Pancreas (tissue), 10 donors: ENCODE measurements around the gene LRRN2. TPM values are rescaled to one million over a fixed set of nuclear protein-coding genes. Genes with fewer than 3 reads are reported as not detected.

Experiments used
- ATAC-seq, 4 donors: fragments of 200-7000 bp; cut with Tn5 transposase; one replicate each; pipeline versions ENCODE4 v1.8.0 to v1.9.1; 2020; ENCODE audit warnings: mild to moderate bottlenecking in 4 of 4, moderate library complexity in 4 of 4
- DNase-seq, 6 donors: peaks; one replicate each; pipeline ENCODE4 v3.0.0-alpha.2; 2020
- FAIRE-seq: peaks from 2 replicates; lab custom pipeline; 2012; peaks lifted over from hg19 to GRCh38; lab: Jason Lieb, UNC
- H3K27ac ChIP-seq, 4 donors: fragments of 200-600 bp; sonication (generic); 1 replicate in 3 of 4; 2 replicates in 1 of 4; pipeline versions ENCODE4 v1.5.0 to v1.8.0; 2020
- H3K27me3 ChIP-seq, 4 donors: fragments of 200-600 bp; one replicate each; pipeline ENCODE4 v1.8.0; 2021
- H3K36me3 ChIP-seq, 3 donors: fragments of 200-600 bp; sonication (generic) in 1 of 3; one replicate each; pipeline versions ENCODE4 v1.5.0 to v1.8.0; 2020 to 2021
- H3K4me1 ChIP-seq, 3 donors: fragments of 200-600 bp; one replicate each; pipeline ENCODE4 v1.8.0; 2021
- H3K4me3 ChIP-seq, 4 donors: fragments of 200-600 bp; sonication (generic) in 2 of 4; one replicate each; pipeline versions ENCODE4 v1.5.0 to v1.8.0; 2020 to 2021
- H3K9me3 ChIP-seq, 4 donors: fragments of 200-600 bp; one replicate each; pipeline ENCODE4 v1.8.0; 2021
- WGBS, 2 donors: extraction: QIAGEN DNeasy Blood & Tissue Kit; methylation state at CpG; one replicate each; pipeline ENCODE4 v1.1.7; 2013; 5-methylcytosine and 5-hydroxymethylcytosine counted together
- intact Hi-C, 3 donors: fragments of 100-400 bp; cut with DNase I; formaldehyde crosslinking; loops; one replicate each; pipeline versions ENCODE4 v1.11.1 to v1.14.2; 2022
- polyA plus RNA-seq, 2 donors: library from polyadenylated mRNA; stranded (reverse); fragments of 200-250 nt; gene quantifications; one replicate each; pipeline ENCODE4 v1.2.3, GENCODE V29; 2013
- total RNA-seq, 6 donors: library from RNA; stranded (reverse); fragmentation: NEBNext Ultra II Directional in 4 of 6; extraction: Animal tissue kit (Norgen Biotek cat#: 25700) in 4 of 6; gene quantifications; one replicate each; pipeline versions ENCODE4 v1.2.1 to v1.2.4, GENCODE V29; 2021 to 2023
- TF ChIP-seq, protein P1 (sequence below), 4 donors: fragments of 200-600 bp; sonication (generic) in 3 of 4; IDR thresholded peaks; one replicate each; pipeline versions ENCODE4 v1.5.0 to v1.8.0; 2021; ENCODE audit warnings: antibody characterized with exemption in 4 of 4
- donor health status: healthy with polysubstance abuse.
- donor health status: DM: no; HTN: no; CAD: no; lungs with moderate emphysema.
- donor health status: DM: no; HTN: no; CAD: no.
- donor health status: control.
- donor health status: control.
- donor health status: Bipolar disorder and iron deficiency.
- donor health status: DM: yes; HTN: yes; CAD: no.
- donor health status: DM: no; HTN: no; CAD: no.
- donor health status: DM: no; HTN: no; CAD: no.
- donor health status: DM: yes; HTN: yes; CAD: no.

The LRRN2 gene
- total and polyA plus RNA-seq, 8 donors: 0.24 to 3.7 (median 0.58) TPM

DNA sequence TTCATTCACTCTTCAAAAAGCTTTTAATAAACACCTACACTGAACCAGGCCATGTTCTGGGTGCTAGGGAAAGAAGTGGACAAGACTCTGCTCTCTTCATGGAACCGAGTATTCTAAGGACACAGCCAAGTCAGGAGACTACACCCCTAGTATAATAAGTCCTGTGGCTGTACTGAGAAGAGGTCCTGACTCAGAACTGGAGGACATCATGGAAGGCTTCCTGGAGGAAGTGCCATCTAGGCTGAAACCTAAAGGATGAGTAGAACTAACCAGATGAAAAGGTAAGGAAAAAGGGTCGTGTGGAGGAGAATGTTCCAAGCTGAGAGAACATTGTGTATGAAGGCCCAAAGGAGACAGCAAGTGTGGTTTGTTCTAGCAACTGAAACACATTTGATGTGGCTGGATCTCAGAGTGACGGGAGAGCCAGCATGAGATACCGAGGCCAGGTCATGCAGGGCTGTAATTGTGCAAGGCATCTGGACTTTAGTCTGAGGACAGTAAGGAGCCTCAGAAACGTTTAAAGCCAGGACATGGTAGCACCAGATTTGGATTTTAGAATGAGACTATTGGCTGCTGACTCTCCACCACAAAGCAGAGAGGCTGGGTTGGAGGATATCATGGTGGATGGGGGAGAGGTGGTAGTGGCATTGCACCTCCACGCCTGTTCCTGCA is 82.5 kb downstream of the LRRN2 start:
- H3K4me1 ChIP-seq: no peaks in the 10 kb centered on the region
- H3K9me3 ChIP-seq: no peaks in the 10 kb centered on the region
- intact Hi-C loops: no loop called here
- no peak overlapping the region for H3K27ac ChIP-seq
- FAIRE-seq (no peak), DNase-seq (no peak), ATAC-seq (no peak)
- WGBS, 2 donors: 74 to 83% methylated on average over 6 of the region's 6 CpGs
- no peaks in the 10 kb centered on the region for H3K27me3 ChIP-seq
- TF ChIP-seq, protein P1, sequence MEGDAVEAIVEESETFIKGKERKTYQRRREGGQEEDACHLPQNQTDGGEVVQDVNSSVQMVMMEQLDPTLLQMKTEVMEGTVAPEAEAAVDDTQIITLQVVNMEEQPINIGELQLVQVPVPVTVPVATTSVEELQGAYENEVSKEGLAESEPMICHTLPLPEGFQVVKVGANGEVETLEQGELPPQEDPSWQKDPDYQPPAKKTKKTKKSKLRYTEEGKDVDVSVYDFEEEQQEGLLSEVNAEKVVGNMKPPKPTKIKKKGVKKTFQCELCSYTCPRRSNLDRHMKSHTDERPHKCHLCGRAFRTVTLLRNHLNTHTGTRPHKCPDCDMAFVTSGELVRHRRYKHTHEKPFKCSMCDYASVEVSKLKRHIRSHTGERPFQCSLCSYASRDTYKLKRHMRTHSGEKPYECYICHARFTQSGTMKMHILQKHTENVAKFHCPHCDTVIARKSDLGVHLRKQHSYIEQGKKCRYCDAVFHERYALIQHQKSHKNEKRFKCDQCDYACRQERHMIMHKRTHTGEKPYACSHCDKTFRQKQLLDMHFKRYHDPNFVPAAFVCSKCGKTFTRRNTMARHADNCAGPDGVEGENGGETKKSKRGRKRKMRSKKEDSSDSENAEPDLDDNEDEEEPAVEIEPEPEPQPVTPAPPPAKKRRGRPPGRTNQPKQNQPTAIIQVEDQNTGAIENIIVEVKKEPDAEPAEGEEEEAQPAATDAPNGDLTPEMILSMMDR (IDR thresholded peaks at IDR 0.05): no peak
- no peak overlapping the region for H3K4me3 ChIP-seq
- no peaks in the 10 kb centered on the region for H3K36me3 ChIP-seq

DNA sequence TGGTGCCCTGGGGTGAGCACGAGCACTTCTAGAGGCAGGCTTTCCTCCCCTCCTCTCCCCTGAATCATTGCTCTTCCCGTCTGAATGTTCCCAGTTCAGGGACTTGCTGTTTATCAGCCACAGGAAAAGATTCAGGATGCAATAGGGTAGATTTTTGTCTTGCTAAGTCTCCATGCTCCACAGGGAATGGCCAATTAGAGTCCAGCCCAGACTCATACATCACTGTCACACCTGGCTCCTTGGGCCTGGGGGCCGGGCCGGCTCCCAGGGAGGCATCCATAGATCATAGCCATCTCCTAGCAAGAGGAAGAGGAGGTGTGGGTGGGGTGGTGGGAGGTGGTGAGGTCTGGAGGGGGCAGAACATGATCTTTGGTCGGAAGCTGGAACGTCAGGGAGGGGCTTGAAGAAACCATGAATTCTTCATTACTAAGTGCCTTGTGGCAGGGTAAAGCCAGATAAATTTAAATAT is 83.4 kb downstream of the LRRN2 start:
- intact Hi-C loops: no loop called here
- ATAC-seq (no peak), FAIRE-seq (no peak), DNase-seq (no peak)
- Histone ChIP-seq H3K4me3 (no peak overlapping the region), H3K9me3 (no peaks in the 10 kb centered on the region), H3K4me1 (no peaks in the 10 kb centered on the region), H3K27me3 (no peaks in the 10 kb centered on the region), H3K36me3 (no peaks in the 10 kb centered on the region), H3K27ac (no peak overlapping the region)
- WGBS, 2 donors: 71% methylated on average over 6 of the region's 6 CpGs
- TF ChIP-seq, protein P1 (IDR thresholded peaks at IDR 0.05): no peak

- no peak for FAIRE-seq
- H3K4me1 ChIP-seq: no peaks in the 10 kb centered on the region
- no peak overlapping the region for H3K27ac ChIP-seq
- no peaks in the 10 kb centered on the region for H3K9me3 ChIP-seq
- H3K27me3 ChIP-seq: no peaks in the 10 kb centered on the region
- TF ChIP-seq, protein P1 (IDR thresholded peaks at IDR 0.05): no peak
- ATAC-seq: no peak
- intact Hi-C loops: no loop called here
- no peaks in the 10 kb centered on the region for H3K36me3 ChIP-seq
- DNase-seq: no peak
- H3K4me3 ChIP-seq: no peak overlapping the region
- whole genome bisulfite sequencing, 2 donors: 92% methylated on average over 4 of the region's 4 CpGs
Measured at GRCh38 chr1:204600968-204601367, 84.6 kb downstream of the LRRN2 start.

DNA sequence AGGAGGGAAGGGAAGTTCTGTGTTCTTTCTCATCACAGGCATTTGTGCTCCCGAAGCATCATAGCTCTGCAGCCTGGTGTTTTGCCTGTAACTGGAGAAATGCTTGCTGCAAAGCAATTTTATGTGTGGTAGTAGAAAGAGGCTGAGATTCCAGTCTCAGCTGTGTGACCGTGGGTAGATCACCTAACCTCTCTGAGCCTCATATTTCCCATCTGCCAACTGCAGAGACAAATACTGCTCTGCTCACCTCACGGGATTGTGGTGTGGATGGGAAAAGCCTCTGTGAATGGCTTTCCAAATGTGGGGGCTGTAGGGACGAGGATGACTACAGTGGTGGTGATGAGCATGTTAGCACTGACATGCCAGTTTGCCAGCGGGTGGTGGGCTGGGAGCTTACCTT is 85.3 kb downstream of the LRRN2 start:
- Histone ChIP-seq H3K9me3 (no peaks in the 10 kb centered on the region), H3K27ac (no peak overlapping the region), H3K36me3 (no peaks in the 10 kb centered on the region), H3K4me3 (no peak overlapping the region), H3K4me1 (no peaks in the 10 kb centered on the region), H3K27me3 (no peaks in the 10 kb centered on the region)
- FAIRE-seq (no peak), DNase-seq (no peak), ATAC-seq (no peak)
- TF ChIP-seq, protein P1 (IDR thresholded peaks at IDR 0.05): no peak
- 82 to 91% methylated on average over 5 of the region's 5 CpGs for WGBS, 2 donors
- intact Hi-C loops: no loop called here

DNA sequence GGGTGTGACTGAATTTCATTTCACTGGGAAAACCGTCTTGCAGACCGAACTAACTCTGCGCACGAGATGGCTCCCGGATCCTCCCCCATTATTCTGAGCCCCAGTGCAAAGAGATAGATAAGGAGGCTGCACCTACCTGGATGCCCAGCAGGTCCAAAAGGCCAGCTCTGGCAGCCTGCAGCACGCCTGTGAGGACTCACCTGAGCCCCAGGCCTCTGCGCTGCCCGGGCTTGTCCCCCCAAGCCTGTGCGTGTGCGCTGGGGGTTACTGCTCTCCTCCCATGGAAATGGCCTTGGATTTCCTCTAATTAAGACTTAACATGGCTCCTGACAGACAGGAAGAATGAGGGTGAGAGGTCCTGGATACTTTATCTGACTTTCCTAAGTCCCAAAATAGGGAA is 85.9 kb downstream of the LRRN2 start:
- Histone ChIP-seq H3K4me1 (no peaks in the 10 kb centered on the region), H3K4me3 (no peak overlapping the region), H3K36me3 (no peaks in the 10 kb centered on the region), H3K9me3 (no peaks in the 10 kb centered on the region), H3K27ac (no peak overlapping the region), H3K27me3 (no peaks in the 10 kb centered on the region)
- no peak for DNase-seq
- ATAC-seq: no peak
- WGBS, 2 donors: 85 to 88% methylated on average over 10 of the region's 10 CpGs
- intact Hi-C loops: no loop called here
- TF ChIP-seq, protein P1 (IDR thresholded peaks at IDR 0.05): no peak
- no peak for FAIRE-seq
